SKM-1 (cell line): ENCODE results near the gene SPOCK1.

ENCODE experiments used
- DNase-seq: peaks from one replicate; lab custom pipeline; 2025; ENCODE audit not compliant: unreplicated experiment; lab: John Stamatoyannopoulos, UW

SPOCK1 gene

DNA sequence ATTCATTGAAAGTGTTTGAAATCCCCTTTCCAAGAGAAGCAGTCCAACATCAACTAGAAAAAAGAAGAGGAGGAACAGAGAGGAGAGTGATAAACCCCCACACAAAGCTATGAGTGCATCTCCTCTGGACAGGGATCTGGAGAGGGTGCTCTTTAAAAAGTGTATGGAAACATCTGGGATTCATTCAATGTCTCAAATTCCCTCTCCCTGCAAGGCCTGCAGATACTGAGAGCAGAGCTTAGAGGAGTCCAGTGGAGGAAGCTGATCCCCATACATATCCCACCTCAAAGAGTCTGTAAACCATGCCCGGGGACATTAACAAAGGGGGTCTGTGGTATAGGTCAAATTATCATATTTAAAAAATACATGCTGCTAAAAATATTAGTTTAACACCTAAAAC lies 2.2 kb downstream of the SPOCK1 start:
- DNase-seq, result no peak

DNA sequence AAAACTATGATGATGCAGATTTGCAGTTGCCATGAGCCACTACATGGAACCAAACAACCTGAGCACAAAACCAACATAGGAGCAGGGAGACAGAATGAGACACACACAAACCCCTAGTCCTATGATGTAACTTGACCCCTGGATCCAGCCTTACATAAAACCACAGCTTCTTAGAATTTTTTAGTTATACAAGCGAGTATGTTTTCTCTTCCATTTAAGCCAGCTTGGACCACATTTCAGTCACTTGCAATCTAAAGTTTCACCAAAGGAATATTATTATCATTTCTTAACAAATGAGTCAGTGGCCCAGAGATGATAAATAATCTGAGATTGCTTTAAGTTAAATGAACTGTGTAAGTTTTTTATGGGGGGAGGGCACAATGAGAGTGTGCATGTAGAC lies 6.8 kb downstream of the SPOCK1 start:
- DNase-seq, result no peak

DNA sequence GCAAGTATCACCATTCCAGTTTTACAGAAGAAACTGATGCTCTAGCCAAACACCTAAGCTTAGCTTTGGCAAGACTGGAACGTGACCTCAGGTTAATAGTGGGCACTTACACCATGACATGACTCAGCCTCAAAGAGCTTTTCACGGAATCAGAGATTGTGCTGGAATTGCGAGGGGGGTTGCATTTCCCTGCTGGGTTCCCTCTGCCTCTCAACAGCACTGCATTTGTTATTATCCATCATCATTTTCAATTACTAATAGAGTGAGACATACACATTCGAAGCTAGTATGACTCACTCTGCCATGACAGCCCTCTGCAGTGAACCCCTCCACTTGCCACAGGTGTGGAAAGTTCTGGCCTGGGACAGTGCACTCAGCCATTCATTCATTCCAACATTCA lies 8.0 kb downstream of the SPOCK1 start:
- DNase-seq, result no peak

DNA sequence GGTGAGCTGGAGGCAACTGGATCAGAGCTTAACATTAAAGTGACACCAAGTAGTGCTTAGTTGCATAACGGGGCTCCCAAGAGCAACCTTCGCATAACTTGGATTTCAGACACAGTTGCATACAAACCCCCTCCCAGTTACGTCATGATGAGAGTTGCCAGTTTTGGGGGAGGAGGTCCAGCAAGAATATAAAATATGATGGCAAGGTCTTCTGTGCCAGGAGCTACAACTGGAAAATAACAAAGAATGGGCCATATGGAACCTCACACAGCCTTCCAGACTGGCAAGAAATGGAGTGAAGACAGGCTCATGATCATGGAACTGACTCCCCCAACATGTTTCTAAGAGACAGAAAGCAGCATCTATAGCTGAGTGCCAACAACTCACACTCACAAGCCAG lies 8.5 kb downstream of the SPOCK1 start:
- DNase-seq, result no peak

DNA sequence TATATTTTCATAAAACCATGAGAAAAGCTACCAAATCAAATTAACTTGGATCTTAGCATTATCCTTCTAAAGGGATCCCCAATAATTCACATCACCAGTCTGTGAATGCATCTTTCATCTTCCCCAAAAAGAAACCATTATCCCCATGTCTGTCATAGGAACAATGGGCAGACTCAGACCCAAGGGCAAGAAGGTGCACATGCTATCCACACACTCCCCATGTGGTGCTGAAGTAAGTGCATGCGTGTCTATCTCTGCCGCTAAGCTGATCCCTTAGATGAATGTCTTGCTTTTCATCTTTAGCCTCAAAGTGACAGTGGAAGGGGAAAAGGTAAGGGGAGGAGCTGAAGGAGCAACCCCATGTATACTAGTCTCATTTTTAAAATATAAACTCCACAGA lies 10.2 kb downstream of the SPOCK1 start:
- no peak for DNase-seq

DNA sequence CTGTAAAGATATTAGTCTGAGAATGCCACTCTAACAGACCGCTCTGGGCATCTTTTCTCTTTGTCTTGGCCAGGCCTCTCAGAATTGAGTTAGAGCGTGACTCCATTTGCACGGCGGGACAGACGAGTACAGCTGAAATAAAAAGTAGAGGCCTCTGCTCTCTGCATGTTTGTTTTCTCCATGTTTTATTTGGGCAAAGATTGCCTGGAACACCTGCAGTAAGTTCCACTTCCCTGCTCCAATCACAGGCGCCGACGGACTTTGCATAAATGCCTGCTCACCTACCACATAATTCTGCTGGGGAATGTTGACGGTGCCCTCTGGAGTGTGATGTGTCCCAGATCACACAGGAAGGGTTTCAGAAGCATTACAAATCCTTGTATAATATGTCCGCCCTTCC lies 10.6 kb downstream of the SPOCK1 start:
- DNase-seq, result no peak

DNA sequence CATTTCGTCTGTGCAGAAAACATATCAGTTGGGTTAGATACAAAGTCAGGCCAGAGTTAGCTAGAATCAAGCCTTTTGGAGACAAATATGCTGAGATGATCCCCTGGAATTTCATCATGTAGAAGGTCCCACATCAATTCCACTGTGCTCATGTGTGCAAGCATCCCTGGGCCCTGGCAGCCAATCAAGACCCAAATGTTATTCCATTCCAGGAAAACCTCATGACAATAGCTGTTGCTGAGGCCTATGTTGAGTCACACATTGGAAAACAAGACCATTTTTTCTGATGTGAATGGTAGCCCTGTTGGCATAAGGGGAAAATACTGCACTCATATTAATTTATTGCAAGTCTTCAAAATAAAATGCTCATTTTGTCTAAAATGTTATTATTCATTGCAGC lies 11.5 kb downstream of the SPOCK1 start:
- DNase-seq, result no peak

DNA sequence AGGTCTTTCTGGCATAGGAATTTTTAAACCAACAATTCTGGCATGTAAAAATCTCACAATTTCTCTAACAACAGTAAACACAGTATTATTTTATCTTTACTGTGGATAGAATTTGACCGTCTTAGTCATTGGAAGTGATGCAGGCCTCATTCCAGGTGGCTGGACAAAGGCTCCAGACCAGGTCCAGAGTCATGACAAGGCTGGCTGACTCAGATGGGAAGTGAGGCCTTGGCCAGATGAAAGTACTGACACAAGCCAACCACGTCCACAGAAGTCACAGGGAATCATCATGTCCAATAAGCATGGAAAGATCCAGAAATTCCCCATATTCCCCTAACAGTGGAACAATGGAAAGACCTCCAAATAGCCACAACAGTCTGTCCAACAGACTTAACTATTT lies 12.4 kb downstream of the SPOCK1 start:
- no peak for DNase-seq

DNA sequence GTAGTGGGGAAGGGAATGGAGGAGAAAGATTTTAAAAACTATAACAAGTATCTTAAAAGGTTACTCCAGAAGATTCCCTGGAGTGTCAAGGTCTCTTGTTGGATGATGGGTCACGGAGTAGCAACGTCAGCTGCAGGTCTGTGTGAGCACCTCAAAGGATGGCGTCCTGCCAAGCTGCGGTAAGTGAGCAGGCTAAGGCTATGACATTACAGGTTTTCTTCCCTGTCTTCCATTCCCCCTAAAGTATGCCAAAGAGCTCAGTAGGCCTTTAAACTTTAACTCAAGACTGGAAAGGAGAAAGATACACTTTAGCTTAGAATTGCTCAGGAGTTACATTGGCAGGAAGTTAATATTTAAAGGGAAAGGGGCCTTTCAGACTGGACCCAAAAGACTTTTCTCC lies 17.5 kb downstream of the SPOCK1 start:
- DNase-seq, result no peak

DNA sequence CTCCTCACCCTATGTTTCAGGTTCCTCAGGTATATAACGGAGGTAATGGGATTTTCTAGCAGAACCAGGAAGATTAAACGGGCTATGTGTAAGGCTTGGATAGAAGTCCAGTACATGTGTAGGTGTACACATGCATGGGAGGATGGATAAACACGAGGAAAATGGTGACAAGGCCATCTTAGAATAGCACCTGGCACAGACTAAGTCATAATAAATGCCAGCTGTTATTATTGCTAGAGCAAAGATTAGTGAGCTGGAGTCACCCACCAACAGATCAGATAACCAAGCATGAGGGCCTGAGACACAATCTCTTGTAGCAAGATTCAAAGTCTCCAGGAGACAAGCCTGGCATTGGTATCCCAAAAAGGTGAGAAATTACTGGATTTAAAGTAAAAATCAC lies 21.1 kb downstream of the SPOCK1 start:
- DNase-seq, result no peak

DNA sequence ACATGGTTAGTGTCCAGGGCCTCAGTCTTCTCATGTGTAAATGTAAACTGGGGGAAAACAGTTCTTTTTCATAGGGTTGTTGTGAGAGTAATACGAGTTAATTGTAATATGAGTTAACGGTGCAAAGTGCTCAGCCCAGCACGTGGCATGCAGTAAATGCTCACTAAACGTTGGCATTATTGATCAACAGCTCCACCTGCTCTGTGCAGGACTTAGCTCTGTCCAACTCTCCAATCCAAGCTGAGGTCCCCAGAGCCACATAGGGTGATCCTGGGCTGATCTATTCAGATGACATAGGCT lies 28.3 kb downstream of the SPOCK1 start:
- no peak for DNase-seq

DNA sequence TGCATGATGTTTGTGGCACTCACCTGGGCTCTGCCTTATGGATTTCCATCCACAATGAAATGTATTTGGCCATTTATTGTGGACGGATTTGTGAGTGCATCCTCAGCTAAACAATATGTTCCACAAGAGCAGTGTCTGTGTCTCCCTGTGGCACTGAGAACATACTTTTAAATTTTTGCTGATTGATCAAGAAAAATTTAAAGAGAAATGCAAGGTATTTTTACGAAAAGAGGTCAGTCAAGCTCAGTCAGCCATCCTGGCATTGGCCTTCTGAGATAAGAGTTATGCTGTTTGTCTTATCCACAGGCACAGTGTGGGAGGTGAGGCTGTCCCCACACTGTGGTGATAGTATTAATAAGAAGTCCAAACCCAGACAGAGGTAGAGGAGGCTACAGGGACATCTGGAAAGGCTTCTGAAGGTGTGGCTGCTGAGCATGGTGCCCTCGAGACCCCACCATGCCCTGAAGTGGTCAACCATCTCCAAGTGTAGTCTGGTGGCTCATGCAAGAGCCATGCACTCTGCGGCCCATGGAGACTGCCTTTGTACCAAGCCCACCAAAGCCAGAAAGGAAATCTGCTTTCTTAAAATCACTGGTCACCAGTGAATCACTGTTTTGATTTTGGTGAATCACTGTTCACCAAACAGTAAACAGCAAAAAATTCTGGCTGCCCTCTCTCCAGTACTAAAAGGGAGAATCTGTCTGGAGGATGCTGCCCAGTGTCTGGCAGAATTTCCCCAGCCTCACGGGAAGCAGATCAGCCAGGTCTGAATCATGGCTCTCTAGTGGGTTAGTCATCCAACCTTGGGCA lies 28.8 kb downstream of the SPOCK1 start:
- no peak for DNase-seq

DNA sequence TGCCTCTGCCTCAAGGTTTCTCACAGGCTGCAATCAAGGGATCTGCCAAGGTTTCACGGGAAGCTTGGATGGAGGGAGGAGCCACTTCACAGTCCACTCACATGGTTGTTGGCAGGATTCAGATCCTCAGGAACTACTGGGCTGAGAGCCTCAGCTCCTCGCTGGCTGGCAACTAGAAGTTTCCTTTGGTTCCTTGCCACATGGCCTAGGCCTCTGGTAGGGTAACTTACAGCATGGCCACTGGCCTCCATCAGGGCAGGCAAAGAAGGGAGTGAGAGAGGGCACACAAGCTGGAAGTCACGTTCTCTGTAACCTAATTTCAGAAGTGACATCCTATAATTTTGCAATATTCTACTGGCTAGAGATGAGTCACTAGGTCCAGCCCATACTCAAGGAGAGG lies 32.2 kb downstream of the SPOCK1 start:
- DNase-seq, result no peak

DNA sequence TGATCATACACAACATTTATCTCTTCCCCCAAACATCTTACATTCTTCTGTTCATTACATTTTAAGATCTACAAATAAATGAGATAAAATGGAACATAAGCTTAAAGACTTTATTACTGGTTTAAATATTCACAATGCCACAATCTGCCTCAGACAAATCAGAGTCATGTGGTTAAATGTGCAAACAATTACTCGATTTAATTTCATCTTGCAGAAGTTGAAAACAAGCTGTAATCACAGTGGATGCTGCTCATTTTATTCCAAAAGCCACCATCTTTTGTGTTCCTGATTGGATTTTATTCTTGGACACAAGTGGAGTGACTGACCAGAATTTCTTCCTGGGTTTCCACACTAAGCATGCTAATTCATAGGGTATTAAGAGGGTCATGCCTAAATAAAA lies 33.2 kb downstream of the SPOCK1 start:
- no peak for DNase-seq

DNA sequence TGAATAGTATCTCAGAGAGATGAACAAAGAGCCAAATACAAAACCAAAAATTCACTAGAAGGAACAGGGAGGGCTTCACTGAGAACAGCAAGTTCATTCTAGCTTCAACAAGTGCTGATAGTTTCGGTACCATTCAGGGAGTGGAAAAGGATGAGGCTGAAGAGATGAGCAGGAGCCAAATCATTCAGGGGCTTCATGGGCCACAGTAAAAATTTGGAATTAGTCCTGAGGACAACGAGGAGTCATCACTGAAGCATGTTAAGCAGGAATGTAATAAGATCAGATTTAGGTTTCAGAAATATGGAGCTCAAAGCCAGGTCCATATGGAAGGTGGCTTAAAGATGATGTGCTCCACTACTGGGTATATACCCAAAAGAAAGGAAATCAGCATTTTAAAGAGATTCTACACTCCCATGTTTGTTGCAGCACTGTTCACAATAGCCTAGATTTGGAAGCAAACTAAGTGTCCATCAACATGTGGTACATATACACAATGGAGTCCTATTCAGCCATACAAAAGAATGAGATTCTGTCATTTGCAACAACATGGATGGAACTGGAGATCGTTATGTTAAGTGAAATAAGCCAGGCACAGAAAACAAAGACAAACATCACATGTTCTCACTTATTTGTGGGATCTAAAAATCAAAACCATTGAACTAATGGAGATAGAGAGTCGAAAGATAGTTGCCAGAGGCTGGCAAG lies 36.2 kb downstream of the SPOCK1 start:
- DNase-seq, result no peak

DNA sequence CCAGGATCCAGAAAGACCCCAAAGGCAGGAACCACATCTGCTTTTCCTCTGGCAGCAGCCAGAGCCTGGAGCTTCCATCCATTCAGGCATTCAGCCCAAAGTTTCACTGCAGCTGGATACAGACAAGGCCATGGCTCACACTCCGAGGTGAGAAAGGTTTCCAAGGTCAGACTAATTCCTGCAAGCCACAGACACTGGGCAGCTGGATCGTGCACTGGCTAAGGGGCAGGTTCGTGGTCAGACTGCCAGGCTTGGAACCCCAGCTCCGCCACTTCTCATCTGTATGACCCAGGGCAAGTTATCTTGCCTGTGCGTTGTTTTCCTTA lies 36.9 kb downstream of the SPOCK1 start:
- DNase-seq, result no peak

DNA sequence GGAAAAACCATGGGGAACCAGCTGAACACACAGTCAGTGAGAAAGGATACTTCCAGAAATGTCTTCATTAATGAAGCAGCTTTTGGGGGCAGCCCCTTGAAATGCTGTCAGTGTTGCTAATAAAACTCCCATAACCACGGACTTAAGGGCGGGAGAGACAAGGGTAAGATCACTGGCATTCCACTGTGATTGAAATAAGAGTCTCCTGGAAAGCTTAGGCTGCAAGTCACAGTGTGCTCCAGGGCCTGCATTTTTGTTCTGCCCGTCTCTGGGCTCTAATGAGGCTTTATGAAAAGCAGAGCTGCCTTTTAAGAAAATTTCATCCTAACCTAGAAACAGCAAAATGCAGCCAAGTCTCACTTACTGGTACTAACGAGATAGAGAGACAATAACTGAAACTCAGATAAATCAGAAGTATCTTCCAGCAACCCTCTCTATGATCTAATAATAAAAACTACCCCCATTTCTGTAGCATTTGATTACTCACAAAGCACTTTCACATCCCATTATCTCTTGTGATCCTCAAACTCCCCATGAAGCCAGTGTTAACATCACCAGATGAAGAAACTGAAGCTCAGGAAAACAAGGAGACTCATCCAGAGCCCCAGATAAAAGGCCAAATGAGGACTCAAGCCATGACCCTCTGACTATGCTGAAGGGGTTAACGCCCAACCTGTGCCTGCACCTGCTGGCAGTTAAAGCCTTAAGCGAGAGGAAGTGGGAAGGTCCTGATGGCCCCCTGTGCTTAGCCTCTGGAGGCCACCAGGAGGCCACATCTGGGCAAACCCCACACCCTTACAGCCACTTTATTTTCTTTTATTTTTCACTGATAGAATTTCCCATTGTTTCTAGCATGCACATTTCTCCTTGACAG lies 37.5 kb downstream of the SPOCK1 start:
- DNase-seq, result no peak

DNA sequence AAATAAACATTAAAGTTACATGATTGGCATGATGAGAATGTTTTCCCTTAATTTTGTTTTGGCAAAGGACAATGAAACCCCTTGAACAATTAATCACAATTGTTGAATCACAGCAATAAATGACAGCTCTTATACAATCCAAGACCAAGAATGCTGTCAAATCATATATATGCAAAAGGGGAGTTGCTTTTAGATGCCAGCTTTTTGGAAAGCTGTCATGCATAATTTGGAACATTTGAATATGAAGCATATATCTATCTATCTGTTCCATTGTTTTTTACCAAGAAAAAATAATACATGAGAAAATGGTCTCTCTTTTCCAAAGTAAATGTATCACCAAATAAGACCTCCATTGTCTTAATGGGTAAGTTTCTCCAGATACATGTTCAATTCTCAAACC lies 44.5 kb downstream of the SPOCK1 start:
- no peak for DNase-seq

DNA sequence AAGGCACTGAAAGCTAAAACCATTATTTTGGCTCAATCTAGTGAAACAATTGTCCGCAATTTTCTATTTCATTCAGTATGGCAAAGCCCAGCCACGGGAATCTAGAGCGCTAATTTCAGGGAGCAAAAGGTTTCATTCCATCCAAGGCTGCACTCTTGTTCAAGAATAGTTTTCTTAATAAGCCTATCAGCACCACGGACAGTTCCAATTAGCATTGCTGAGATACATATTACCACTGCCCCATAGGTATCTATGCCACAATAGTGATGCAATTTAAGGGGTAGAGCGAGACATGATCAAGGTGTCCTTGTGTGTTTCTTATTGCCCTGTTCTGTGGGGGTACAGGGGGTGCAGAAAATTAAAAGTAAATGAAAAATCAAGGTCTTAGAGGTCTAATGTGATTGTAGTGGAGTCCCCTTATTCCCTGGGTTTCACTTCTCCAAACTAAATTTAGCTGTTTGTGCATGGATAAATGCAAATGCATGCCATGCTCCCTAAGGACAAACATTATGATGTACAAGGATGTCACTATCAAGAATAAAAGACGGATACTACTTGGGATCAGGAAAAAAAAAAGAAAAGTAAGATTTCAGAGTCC lies 45.5 kb downstream of the SPOCK1 start:
- DNase-seq, result no peak

DNA sequence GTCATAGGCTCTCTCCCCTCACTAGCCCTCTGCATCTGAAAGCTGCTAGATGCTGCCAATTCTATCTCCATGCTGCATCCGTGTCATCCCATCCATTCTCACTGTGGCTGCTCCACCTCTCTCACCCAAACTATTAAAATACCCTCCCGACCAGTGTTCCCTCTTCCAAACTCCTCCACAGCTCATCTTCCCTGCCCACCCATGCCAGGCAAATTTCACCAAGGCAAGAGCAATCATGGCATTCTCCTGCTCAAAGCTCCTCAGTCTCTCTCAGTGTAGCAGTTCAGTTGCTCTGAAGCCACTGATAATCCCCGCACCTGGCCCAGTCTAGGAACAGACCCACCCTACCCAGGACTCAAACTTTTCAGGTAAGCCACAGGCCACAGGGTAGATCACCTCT lies 48.4 kb downstream of the SPOCK1 start:
- no peak for DNase-seq

DNA sequence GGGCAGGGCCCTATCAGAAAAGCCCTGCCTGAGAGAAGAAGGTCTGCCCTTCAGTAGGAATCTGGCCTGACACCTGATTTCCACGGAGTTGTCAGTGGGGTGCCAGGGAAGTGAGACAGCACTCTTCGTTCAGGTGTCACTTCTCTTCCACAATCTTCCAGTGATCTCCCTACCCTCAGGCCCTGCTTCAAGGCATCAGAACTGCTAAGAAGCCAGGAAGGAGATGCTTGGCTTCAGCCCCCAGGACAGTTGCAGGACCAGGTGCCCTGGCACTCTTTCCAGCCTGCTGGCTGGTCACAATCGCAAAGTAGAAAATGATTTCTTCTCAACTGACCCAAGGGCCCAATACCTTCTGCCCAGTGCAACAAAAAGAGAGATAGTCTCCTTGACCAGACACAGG lies 50.3 kb downstream of the SPOCK1 start:
- no peak for DNase-seq

DNA sequence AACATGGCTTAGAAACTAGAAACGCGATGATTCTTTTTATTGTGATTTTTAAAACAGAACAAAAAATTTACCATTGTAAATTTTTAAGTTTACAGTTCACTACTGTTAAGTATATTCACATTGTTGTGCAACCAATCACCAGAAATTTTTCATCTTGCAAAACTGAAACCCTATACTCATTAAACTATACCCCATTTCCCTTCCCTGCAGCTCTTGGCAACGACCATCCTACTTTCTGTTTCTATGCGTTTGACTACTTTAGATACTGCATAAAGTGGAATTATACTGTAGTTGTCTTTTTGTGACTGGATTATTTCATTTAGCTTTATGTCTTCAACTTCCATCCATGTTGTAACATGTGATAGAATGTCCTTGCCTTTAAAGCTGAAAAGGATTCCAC lies 52.5 kb downstream of the SPOCK1 start:
- DNase-seq, result no peak
